Small intestine (tissue), 7 donors: ENCODE measurements around the gene CPAMD8. TPM values are rescaled to one million over a fixed set of nuclear protein-coding genes. Genes with fewer than 3 reads are reported as not detected.

ENCODE experiments used
- DNase-seq, 2 donors: peaks; one replicate each; pipeline versions ENCODE4 v3.0.0 to v3.0.0-alpha.2; 2013
- FAIRE-seq: peaks from 2 replicates; lab custom pipeline; 2012; peaks lifted over from hg19 to GRCh38; lab: Jason Lieb, UNC
- H3K27ac ChIP-seq, 3 donors: one replicate each; pipeline ENCODE4 v1.5.1; 2013; ENCODE audit warnings: low read length in 2 of 3, mild to moderate bottlenecking in 2 of 3, control low read depth in 1 of 3, inconsistent platforms in 1 of 3, low read depth in 1 of 3, moderate library complexity in 1 of 3
- H3K27me3 ChIP-seq, 3 donors: one replicate each; pipeline ENCODE4 v1.6.1; 2013; ENCODE audit warnings: low read length in 3 of 3, inconsistent platforms in 1 of 3; ENCODE audit not compliant: control insufficient read depth in 3 of 3, insufficient read depth in 3 of 3
- H3K36me3 ChIP-seq, 3 donors: one replicate each; pipeline ENCODE4 v1.6.1; 2013; ENCODE audit warnings: low read length in 3 of 3, inconsistent platforms in 1 of 3, low read depth in 1 of 3, mild to moderate bottlenecking in 1 of 3, moderate library complexity in 1 of 3; ENCODE audit not compliant: control insufficient read depth in 3 of 3, insufficient read depth in 2 of 3
- H3K4me1 ChIP-seq, 3 donors: one replicate each; pipeline ENCODE4 v1.6.1; 2013; ENCODE audit warnings: low read length in 2 of 3, inconsistent platforms in 1 of 3, low read depth in 1 of 3, mild to moderate bottlenecking in 1 of 3, moderate library complexity in 1 of 3; ENCODE audit not compliant: control insufficient read depth in 3 of 3, insufficient read depth in 2 of 3
- H3K4me3 ChIP-seq, 3 donors: one replicate each; pipeline ENCODE4 v1.5.1; 2013; ENCODE audit warnings: low read length in 3 of 3, control low read depth in 1 of 3, inconsistent platforms in 1 of 3, low read depth in 1 of 3, mild to moderate bottlenecking in 1 of 3, moderate library complexity in 1 of 3
- H3K9me3 ChIP-seq, 2 donors: one replicate each; pipeline ENCODE4 v1.6.1; 2013; ENCODE audit warnings: low read depth in 1 of 2, low read length in 1 of 2; ENCODE audit not compliant: control insufficient read depth in 2 of 2, insufficient read depth in 1 of 2
- WGBS, 3 donors: extraction: QIAGEN DNeasy Blood & Tissue Kit; methylation state at CpG; one replicate each; pipeline ENCODE4 v1.1.7; 2013; 5-methylcytosine and 5-hydroxymethylcytosine counted together
- polyA plus RNA-seq, 4 donors: library from polyadenylated mRNA; stranded (reverse) in 3 of 4; unstranded in 1 of 4; fragments of 200-250 nt in 3 of 4; fragments of 120-200 nt in 1 of 4; gene quantifications; one replicate each; pipeline versions ENCODE4 v1.2.1 to v1.2.3, GENCODE V29; 2013
- donor health status: healthy with polysubstance abuse.
- donor health status: control.
- donor health status: control.
- donor health status: Bipolar disorder and iron deficiency.
- donor health status: healthy.

The CPAMD8 gene
- polyA plus RNA-seq, 4 donors = 0.45 to 7.1 (median 3.1) TPM

- Histone ChIP-seq H3K36me3 (peaks cover 0 to 53% (median 3%) of the 10 kb centered on the region in 3 donors), H3K27ac (no peak overlapping the region), H3K9me3 (no peaks in the 10 kb centered on the region), H3K27me3 (no peaks in the 10 kb centered on the region), H3K4me3 (no peak overlapping the region), H3K4me1 (peaks cover 0 to 8% (median 2%) of the 10 kb centered on the region in 3 donors)
- WGBS, 3 donors = 80 to 83% (median 82%) methylated on average over 9 of the region's 9 CpGs
- FAIRE-seq (no peak), DNase-seq (no peak)
These were observed 42.6 kb upstream of the CPAMD8 start for GRCh38 chr19:17069193-17069592.

GRCh38 chr19:17063428-17063827 is 36.8 kb upstream of the CPAMD8 start:
- peaks cover 0 to 2% (median 0%) of the 10 kb centered on the region in 3 donors for H3K4me1 ChIP-seq
- no peak overlapping the region for H3K27ac ChIP-seq
- no peaks in the 10 kb centered on the region for H3K27me3 ChIP-seq
- peaks cover 0 to 40% (median 5%) of the 10 kb centered on the region in 3 donors for H3K36me3 ChIP-seq
- WGBS, 3 donors = 76 to 85% (median 81%) methylated on average over 2 of the region's 2 CpGs
- no peak for FAIRE-seq
- peaks cover 0 to 14% of the 10 kb centered on the region in 2 donors for H3K9me3 ChIP-seq
- no peak for DNase-seq
- H3K4me3 ChIP-seq = no peak overlapping the region

- H3K4me3 ChIP-seq = no peak overlapping the region
- H3K27me3 ChIP-seq = no peaks in the 10 kb centered on the region
- WGBS, 3 donors = 88 to 92% (median 92%) methylated on average over 7 of the region's 7 CpGs
- H3K27ac ChIP-seq = no peak overlapping the region
- H3K4me1 ChIP-seq = no peaks in the 10 kb centered on the region
- FAIRE-seq (no peak), DNase-seq (no peak)
- peaks cover 0 to 50% (median 8%) of the 10 kb centered on the region in 3 donors for H3K36me3 ChIP-seq
- peaks cover 0 to 22% of the 10 kb centered on the region in 2 donors for H3K9me3 ChIP-seq
These were observed 35.1 kb upstream of the CPAMD8 start for GRCh38 chr19:17061691-17062090.

- no peak overlapping the region for H3K27ac ChIP-seq
- FAIRE-seq (no peak), DNase-seq (no peak)
- H3K4me3 ChIP-seq = no peak overlapping the region
- H3K4me1 ChIP-seq = no peaks in the 10 kb centered on the region
- peaks cover 0 to 46% (median 8%) of the 10 kb centered on the region in 3 donors for H3K36me3 ChIP-seq
- WGBS, 3 donors = 27 to 74% (median 64%) methylated on average over 3 of the region's 3 CpGs
- H3K9me3 ChIP-seq = peaks cover 0 to 22% of the 10 kb centered on the region in 2 donors
- H3K27me3 ChIP-seq = no peaks in the 10 kb centered on the region
These were observed 34.6 kb upstream of the CPAMD8 start for GRCh38 chr19:17061205-17061604.

- Histone ChIP-seq H3K27me3 (no peaks in the 10 kb centered on the region), H3K4me3 (no peak overlapping the region), H3K4me1 (no peaks in the 10 kb centered on the region), H3K9me3 (peaks cover 0 to 22% of the 10 kb centered on the region in 2 donors), H3K27ac (no peak overlapping the region), H3K36me3 (peaks cover 0 to 47% (median 8%) of the 10 kb centered on the region in 3 donors)
- DNase-seq (no peak), FAIRE-seq (no peak)
- 91 to 94% (median 92%) methylated on average over 3 of the region's 3 CpGs for WGBS, 3 donors
These were observed 34.2 kb upstream of the CPAMD8 start for GRCh38 chr19:17060802-17061201.

GRCh38 chr19:17058236-17058635 is 31.6 kb upstream of the CPAMD8 start:
- WGBS, 3 donors = 94 to 97% (median 96%) methylated on average over 8 of the region's 8 CpGs
- Histone ChIP-seq H3K27me3 (no peaks in the 10 kb centered on the region), H3K36me3 (peaks cover 5 to 61% (median 14%) of the 10 kb centered on the region in 3 donors), H3K4me1 (no peaks in the 10 kb centered on the region), H3K9me3 (peaks cover 0 to 18% of the 10 kb centered on the region in 2 donors), H3K27ac (no peak overlapping the region), H3K4me3 (no peak overlapping the region)
- DNase-seq (no peak), FAIRE-seq (no peak)

- Histone ChIP-seq H3K27ac (no peak overlapping the region), H3K4me3 (no peak overlapping the region), H3K27me3 (no peaks in the 10 kb centered on the region), H3K4me1 (no peaks in the 10 kb centered on the region), H3K9me3 (peaks cover 0 to 18% of the 10 kb centered on the region in 2 donors), H3K36me3 (peaks cover 8 to 61% (median 14%) of the 10 kb centered on the region in 3 donors)
- no peak for FAIRE-seq
- 90 to 98% (median 95%) methylated on average over 15 of the region's 15 CpGs for WGBS, 3 donors
- DNase-seq = no peak
These were observed 29.0 kb upstream of the CPAMD8 start for GRCh38 chr19:17055636-17056035.

- 92 to 95% (median 93%) methylated on average over 2 to 5 of the region's 5 CpGs for WGBS, 3 donors
- no peak overlapping the region for H3K4me3 ChIP-seq
- H3K36me3 ChIP-seq = peaks cover 8 to 67% (median 14%) of the 10 kb centered on the region in 3 donors
- no peaks in the 10 kb centered on the region for H3K4me1 ChIP-seq
- H3K27me3 ChIP-seq = no peaks in the 10 kb centered on the region
- H3K9me3 ChIP-seq = peaks cover 0 to 18% of the 10 kb centered on the region in 2 donors
- no peak for FAIRE-seq
- no peak for DNase-seq
- H3K27ac ChIP-seq = no peak overlapping the region
These were observed 28.1 kb upstream of the CPAMD8 start for GRCh38 chr19:17054746-17055145.

- peaks cover 6 to 61% (median 8%) of the 10 kb centered on the region in 3 donors for H3K36me3 ChIP-seq
- no peak overlapping the region for H3K4me3 ChIP-seq
- no peaks in the 10 kb centered on the region for H3K27me3 ChIP-seq
- WGBS, 3 donors = 64 to 73% (median 65%) methylated on average over 8 of the region's 8 CpGs
- no peak overlapping the region for H3K27ac ChIP-seq
- FAIRE-seq (no peak), DNase-seq (peak; percentile 35 to 43)
- H3K4me1 ChIP-seq = no peaks in the 10 kb centered on the region
- H3K9me3 ChIP-seq = no peaks in the 10 kb centered on the region
These were observed 25.8 kb upstream of the CPAMD8 start for GRCh38 chr19:17052439-17052838.
